ENCODE data around the gene PTPN4. TPM values are rescaled to one million over a fixed set of nuclear protein-coding genes. Genes with fewer than 3 reads are reported as not detected.

PTPN4 gene
- total and polyA plus RNA-seq, 8 donors, result 4.4 to 18.7 (median 13.2) TPM

GRCh38 chr2:119723784-119724467, 35.8 kb upstream of the PTPN4 start:
- 75 to 80% methylated on average over 10 of the region's 10 CpGs for WGBS, 2 donors
- ATAC-seq, result no peak
- no peak for DNase-seq

GRCh38 chr2:119724656-119725485, 34.9 kb upstream of the PTPN4 start:
- Histone ChIP-seq H3K27me3 (no peaks in the 10 kb centered on the region), H3K4me3 (no peak overlapping the region), H3K27ac (no peak overlapping the region), H3K36me3 (no peaks in the 10 kb centered on the region), H3K9me3 (no peaks in the 10 kb centered on the region), H3K4me1 (no peaks in the 10 kb centered on the region)
- WGBS, 2 donors, result 84 to 93% methylated on average over 10 of the region's 10 CpGs
- intact Hi-C loops (cut with DNase I), result no loop called here
- ATAC-seq, result no peak
- DNase-seq, result no peak
- no peak for TF ChIP-seq CTCF (IDR thresholded peaks at IDR 0.05)
- no peak for FAIRE-seq

More at GRCh38 chr2:119723784-119724467, 35.8 kb upstream of the PTPN4 start:
- Histone ChIP-seq H3K4me3 (no peak overlapping the region), H3K4me1 (no peaks in the 10 kb centered on the region), H3K27me3 (no peaks in the 10 kb centered on the region), H3K27ac (no peak overlapping the region), H3K36me3 (no peaks in the 10 kb centered on the region), H3K9me3 (no peaks in the 10 kb centered on the region)
- intact Hi-C loops (cut with DNase I), result no loop called here
- FAIRE-seq, result no peak
- TF ChIP-seq CTCF (IDR thresholded peaks at IDR 0.05), result no peak

DNA sequence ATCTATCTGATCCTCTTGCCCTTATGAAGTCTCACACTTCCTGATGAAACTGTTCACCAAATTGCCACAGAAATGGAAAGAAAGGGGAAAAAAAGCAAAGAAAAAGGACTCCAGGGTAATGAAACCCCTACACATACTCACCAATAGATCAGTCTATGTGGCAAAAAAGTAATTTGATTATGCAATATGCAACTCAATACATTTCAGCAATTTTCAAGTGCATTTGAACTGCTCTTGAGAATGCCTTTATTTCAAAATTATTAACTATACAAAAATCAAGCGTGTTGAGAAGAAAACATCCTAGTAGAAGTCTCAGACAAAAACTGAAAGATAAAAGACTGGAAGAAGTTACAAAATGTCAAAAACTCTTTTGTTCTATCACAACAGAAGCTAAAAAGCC, 32.2 kb upstream of the PTPN4 start:
- no peak overlapping the region for H3K4me3 ChIP-seq
- no peak for DNase-seq
- no peaks in the 10 kb centered on the region for H3K9me3 ChIP-seq
- no peak for TF ChIP-seq CTCF (IDR thresholded peaks at IDR 0.05)
- H3K4me1 ChIP-seq, result no peaks in the 10 kb centered on the region
- no peak overlapping the region for H3K27ac ChIP-seq
- FAIRE-seq, result no peak
- WGBS, 2 donors, result 84 to 95% methylated on average over 1 of the region's 1 CpG
- intact Hi-C loops (cut with DNase I), result no loop called here
- no peak for ATAC-seq
- H3K27me3 ChIP-seq, result no peaks in the 10 kb centered on the region
- no peaks in the 10 kb centered on the region for H3K36me3 ChIP-seq

- no peak for DNase-seq
- Histone ChIP-seq H3K4me1 (no peaks in the 10 kb centered on the region), H3K9me3 (no peaks in the 10 kb centered on the region), H3K27me3 (no peaks in the 10 kb centered on the region), H3K27ac (no peak overlapping the region), H3K36me3 (no peaks in the 10 kb centered on the region), H3K4me3 (no peak overlapping the region)
- ATAC-seq, result no peak
- intact Hi-C loops (cut with DNase I), result no loop called here
- FAIRE-seq, result no peak
- TF ChIP-seq CTCF (IDR thresholded peaks at IDR 0.05), result no peak
Measured at GRCh38 chr2:119728421-119728820, 31.3 kb upstream of the PTPN4 start.

Data from pancreas (tissue), 10 donors.